Left colon (tissue), 2 donors: ENCODE measurements around the gene ANKRD63. TPM values are rescaled to one million over a fixed set of nuclear protein-coding genes. Genes with fewer than 3 reads are reported as not detected.

Experiments
- ATAC-seq: fragments of 200-7000 bp; cut with Tn5 transposase; one replicate; pipeline ENCODE4 v1.9.1; 2020; ENCODE audit warnings: mild to moderate bottlenecking, moderate library complexity
- DNase-seq, 2 donors: peaks; one replicate each; pipeline ENCODE4 v3.0.0-alpha.2; 2020
- intact Hi-C, 2 donors: fragments of 100-400 bp; cut with DNase I in 1 of 2; cut with micrococcal nuclease in 1 of 2; formaldehyde crosslinking; loops; one replicate each; pipeline versions ENCODE4 v1.11.2 to v1.14.0; 2022; cut with DNase I, micrococcal nuclease
- total RNA-seq, 2 donors: library from RNA; stranded (reverse); fragmentation: NEBNext Ultra II Directional; extraction: Animal tissue kit (Norgen Biotek cat#: 25700); gene quantifications; one replicate each; pipeline ENCODE4 v1.2.1, GENCODE V29; 2021
- donor health status: DM: no; HTN: no; CAD: no.
- donor health status: DM: yes; HTN: yes; CAD: no.

ANKRD63 gene
- total RNA-seq, 2 donors from 2014 or later, result not detected

DNA sequence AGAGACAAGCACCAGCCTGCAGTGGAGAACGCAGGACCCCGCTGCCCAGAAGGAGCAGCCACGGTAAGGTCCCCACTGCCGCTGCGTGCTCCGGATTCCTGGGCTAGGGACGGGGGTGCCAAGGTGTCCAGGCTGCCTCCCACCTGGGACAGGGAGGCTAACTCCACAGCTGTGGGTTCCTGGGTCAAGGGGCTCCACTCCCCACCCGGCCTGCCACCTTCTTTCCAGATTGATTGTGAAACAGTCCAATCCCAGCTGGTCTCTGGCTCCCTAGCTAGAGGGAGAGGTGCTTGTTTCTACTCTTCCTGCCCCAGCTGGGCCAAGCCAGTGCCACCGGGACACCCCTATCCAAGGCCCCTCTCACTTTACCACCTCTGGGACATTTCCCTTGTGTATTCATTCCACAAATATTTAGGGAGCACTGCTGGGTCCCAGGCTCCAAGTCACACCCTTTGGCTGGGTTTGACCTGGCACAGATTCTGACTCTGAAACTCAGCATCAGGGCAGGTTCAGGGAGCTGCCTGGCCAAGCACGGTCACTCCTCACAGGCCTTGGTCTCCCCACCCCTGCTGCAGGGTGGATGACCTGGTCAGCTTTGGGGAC is 42.1 kb downstream of the ANKRD63 start:
- DNase-seq (no peak), ATAC-seq (no peak)
- intact Hi-C loops, result no loop called here

DNA sequence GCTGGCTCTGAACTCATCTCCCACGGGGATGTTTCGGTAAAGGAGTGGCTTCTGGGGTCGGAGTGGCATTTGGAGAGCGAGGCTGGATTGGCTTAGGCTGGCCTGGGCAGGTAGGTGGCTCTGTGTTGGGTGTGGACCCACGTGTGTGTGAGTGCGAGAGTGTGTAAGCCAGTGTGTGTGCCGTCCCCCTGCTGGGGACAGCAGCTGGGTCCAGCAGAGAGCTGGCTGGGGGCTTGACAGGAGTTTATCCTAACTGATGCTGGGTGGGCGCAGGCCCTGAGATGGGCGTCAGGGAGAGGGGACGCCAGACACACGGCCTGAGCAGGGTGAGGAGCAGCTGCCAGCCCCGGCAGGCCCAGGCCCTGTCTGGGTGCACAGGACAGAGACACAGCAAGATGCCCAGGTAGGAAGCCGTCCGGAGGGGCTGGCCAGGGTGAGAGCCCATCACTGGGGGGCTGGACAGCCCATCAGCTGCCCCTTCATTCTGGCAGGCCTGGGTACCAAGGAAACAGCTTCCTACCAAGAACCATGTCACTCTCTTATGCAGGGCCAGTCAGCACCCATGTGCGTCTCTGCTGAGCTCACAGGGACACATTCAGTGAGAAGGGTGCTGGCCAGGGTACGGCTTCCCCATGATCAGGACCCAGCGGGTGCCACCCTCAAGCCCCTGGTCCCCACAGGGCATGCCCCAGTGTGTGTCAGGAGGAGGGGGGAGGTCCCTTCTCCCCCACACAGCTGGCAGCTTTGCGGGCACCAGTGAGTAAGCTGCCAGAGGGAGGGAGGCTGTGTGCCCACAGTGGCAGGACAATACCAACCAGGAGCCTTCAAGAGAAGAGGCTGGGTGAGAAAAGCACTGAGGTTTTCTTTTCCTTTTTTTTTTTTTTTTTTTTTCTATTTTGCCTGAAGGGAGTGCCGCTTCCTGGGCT is 42.9 kb downstream of the ANKRD63 start:
- DNase-seq (no peak), ATAC-seq (no peak)
- intact Hi-C loops, result no loop called here

DNA sequence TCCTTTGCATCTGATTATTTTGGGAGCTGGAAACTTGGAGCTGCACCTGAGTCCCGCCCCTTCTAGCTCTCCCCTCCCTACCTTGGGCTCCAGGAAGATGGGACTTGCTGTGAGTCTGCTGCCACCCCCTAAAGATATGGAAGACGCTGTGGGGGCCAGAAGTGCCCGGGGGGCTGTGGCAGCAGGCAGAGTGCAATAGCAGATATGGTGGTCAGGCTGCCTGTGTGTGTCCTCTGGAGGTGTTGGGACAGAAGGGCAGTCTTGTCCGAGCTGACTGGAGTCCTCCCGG is 43.5 kb downstream of the ANKRD63 start:
- ATAC-seq (no peak), DNase-seq (no peak)
- intact Hi-C loops, result no loop called here

DNA sequence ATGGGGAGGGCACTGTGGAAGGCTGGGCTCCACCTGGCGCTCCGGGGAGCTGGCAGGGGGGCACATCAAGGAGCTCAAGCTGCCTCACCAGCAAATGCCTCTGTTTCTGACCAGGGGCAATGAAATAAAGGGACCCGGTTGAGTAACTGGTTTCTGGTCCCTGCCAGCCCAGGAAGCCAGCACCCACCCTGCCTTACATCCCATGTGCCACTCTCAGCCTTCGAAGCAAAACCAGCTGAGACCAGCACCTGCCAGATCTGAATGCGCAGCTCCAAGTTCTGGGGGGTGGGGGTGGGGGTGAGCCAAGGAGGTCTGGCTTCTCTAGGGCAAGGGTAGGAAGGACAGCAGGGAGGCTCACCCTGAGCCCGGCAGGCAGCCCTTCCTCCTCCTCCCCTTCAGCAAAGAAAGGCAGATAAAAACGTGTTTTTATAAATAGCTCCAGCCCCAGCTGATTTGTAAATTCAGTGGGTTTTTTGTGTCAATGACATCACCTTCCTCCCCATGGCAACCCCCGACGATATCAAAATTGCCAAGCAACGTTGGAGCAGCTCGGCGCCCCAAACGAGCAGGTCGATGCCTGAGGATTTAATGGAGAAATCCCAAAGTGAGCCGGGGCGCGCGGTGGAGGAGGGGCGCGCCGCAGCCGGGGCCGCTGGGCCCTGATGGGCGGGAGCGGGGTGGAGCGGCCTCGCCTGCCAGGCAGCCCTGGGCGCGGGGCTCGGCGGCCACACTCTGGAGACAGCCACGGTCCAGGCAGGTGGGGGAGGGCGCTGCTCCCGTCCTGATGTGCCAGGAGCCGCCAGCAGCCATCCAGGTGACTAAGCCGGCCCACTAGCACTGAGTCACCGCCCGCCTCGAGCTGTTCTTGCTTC is 44.1 kb downstream of the ANKRD63 start, which contains the start of gene PAK6:
Gene PAK6 (plus strand): TSS at position 532 of the 872 bp plus-strand sequence. CDS start 25,723 bp downstream, outside the sequence.
- DNase-seq, result peak; percentile 49 to 52
- intact Hi-C loops, result no loop called here
- ATAC-seq, result peak; percentile 85

DNA sequence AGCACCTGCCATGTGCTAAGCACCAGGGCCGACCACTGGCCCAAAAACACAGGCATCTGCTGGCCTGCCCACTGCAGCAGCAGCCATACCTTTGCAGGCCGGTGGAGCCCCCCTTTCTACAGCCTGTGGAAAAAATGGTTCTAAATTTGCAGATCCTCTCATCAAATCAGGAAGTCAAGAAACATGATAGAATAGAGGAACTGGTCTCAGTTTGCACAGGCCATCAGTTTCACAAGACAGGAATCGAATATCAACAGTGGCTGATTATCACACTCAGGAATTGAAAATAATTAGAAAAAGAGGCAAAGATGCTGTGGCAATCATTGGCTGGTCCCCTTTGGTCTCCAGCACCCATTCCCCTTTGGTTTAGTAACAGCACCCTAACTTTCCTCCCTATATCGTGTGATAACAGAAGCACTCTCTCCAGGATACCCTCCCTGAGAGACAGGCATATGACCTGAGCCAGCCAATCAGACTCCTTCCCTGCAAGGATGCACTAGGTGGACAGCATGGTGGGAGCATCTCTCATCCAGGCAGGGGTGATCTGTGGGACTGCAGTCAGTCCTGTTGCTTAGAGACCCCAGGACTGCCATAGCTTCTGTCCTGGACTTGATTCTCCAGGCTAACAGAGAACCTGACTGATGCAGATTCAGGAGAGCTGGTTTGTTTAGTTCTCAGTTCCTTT is 47.5 kb downstream of the ANKRD63 start:
- intact Hi-C loops, result no loop called here
- DNase-seq, result no peak
- no peak for ATAC-seq

DNA sequence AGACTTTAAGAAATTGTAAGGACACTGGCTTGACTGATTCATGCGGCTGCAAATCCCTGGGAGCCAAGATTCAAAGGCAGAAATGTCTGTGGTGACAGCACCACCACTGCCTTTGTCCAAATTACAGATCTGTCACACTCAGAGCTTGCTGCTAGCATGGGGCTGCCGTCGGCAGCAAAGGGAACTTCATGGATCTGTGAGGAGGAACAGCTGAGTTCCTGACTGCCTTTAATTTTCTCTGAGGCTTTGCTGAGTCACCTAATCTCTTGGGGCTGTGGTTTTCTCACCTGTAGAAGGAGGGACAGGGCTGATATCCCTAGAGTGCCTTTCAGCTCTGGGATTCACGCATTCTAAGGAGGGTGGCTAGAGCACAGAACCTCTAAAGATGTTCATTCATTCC is 48.1 kb downstream of the ANKRD63 start:
- intact Hi-C loops, result no loop called here
- no peak for DNase-seq
- no peak for ATAC-seq

DNA sequence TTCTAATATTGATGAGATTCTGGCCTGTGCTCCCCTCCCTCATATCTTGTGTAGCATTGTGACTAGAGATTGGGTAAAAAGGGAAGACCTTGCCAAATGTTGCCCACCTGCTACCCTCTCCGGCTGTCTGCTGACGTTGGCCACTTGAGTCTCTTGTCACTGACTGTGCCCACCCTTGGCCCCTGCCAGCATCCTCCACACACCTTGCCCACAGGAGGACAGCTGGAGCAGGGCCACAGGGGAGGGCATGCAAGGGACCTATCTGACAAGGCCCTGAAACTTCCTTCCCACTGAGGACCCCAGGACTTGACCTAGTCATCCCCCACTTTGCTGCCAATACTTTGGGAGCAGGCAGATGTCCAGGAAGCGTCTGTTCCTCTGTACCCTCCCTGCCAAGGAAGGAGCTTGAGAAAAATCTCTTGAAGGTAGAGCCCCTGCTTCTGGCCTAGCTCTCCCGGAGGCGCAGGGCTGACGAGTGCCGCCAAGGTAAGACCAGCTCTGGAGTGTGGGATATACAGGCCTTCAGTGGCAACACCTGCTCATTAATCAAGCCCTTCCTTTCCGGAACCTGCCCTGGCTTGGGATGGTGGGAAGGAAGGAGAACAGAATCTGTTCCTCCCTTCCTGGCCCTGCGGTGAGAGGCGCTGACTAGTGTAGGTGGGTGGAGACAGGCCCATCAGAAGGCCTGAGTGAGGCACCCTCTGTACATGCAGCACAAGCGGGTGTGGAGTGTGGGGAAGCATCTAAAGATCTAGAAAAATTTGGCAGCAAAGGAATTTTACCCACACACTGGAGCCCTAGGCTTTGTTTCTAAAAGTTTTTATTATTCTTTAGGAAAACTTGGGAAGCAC is 48.9 kb downstream of the ANKRD63 start:
- ATAC-seq (no peak), DNase-seq (no peak)
- intact Hi-C loops, result no loop called here

DNA sequence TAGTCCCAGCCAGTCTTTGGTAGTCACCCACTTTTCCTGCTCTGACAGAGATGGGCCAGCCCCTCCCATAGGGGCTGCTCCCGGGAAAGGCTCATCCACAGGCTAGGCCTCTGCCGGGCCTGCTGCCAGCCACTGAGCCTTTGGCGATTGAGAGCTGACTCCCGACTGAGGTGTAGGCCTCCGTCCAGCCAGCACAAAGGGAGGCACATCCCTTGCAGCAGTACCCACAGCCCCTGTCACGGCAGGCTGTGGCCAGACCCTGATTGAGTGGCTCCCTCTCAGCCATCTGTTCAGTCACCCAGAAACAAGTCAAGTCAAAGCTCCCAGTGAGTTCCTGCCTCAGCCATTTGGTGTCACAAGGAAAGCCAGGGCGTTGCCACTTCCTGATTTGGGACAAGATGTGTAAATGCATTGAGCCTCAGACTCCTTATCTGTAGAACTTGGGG is 50.2 kb downstream of the ANKRD63 start:
- intact Hi-C loops, result no loop called here
- DNase-seq, result peak in 1 of 2 donors; percentile 35
- peak; percentile 60 for ATAC-seq

Other genes starting within 250 kb of the ANKRD63 start
- 100 to 1,000 TPM; 144 to 153 TPM for gene SRP14, start 243.9 kb downstream of the ANKRD63 start, total RNA-seq
- 10 to 100 TPM in 1 of 2 donors, 1 to 10 TPM in 1; 7.0 to 25.4 TPM for gene BMF, start 174.2 kb downstream of the ANKRD63 start, total RNA-seq
- 10 to 100 TPM in 1 of 2 donors, 1 to 10 TPM in 1; 2.9 to 10.4 TPM for gene BUB1B, start 122.0 kb downstream of the ANKRD63 start, total RNA-seq
- gene PAK6, start 44.0 kb downstream of the ANKRD63 start, total RNA-seq, result 1 to 10 TPM; 2.5 to 3.2 TPM
- 10 to 100 TPM in 1 of 2 donors, 1 to 10 TPM in 1; 6.0 to 11.2 TPM for gene PLCB2, start 24.9 kb upstream of the ANKRD63 start, total RNA-seq
- 10 to 100 TPM; 18.1 to 26.9 TPM for gene INAFM2, start 40.6 kb upstream of the ANKRD63 start, total RNA-seq
- gene CCDC9B, start 57.9 kb upstream of the ANKRD63 start, total RNA-seq, result 10 to 100 TPM; 28.1 to 43.5 TPM
- gene PHGR1, start 68.0 kb upstream of the ANKRD63 start, total RNA-seq, result 1,000 to 10,000 TPM; 3,013 to 3,634 TPM
- gene DISP2, start 75.2 kb upstream of the ANKRD63 start, total RNA-seq, result 10 to 100 TPM in 1 of 2 donors, 1 to 10 TPM in 1; 8.3 to 13.7 TPM
- 10 to 100 TPM in 1 of 2 donors, 1 to 10 TPM in 1; 6.7 to 10.8 TPM for gene KNSTRN, start 99.7 kb upstream of the ANKRD63 start, total RNA-seq
- 10 to 100 TPM; 68.8 to 71.5 TPM for gene IVD, start 122.7 kb upstream of the ANKRD63 start, total RNA-seq
- 10 to 100 TPM; 20.9 to 27.2 TPM for gene BAHD1, start 157.9 kb upstream of the ANKRD63 start, total RNA-seq
- 1 to 10 TPM; 2.5 to 5.1 TPM for gene CHST14, start 187.9 kb upstream of the ANKRD63 start, total RNA-seq